ENCODE data around the gene FBXW4.

GRCh38 chr10:101669181-101669580 lies 25.8 kb downstream of the FBXW4 start:
- TF ChIP-seq POLR2AphosphoS5 (IDR thresholded peaks at IDR 0.05) (no peak), CTCF (IDR thresholded peaks at IDR 0.05; ENCODE audit: poor library complexity, severe bottlenecking) (no peak), TAF1 (IDR thresholded peaks at IDR 0.05; ENCODE audit: low read depth) (no peak), EP300 (conservative IDR thresholded peaks at IDR 0.05; ENCODE audit: poor library complexity, severe bottlenecking) (no peak), REST (IDR thresholded peaks at IDR 0.05; ENCODE audit: borderline replicate concordance) (no peak), MXI1 (conservative IDR thresholded peaks at IDR 0.05; ENCODE audit: poor library complexity, severe bottlenecking) (no peak), EZH2 (IDR thresholded peaks at IDR 0.05; ENCODE audit: borderline replicate concordance, insufficient read depth, low read length, poor library complexity, severe bottlenecking) (no peak), SMC3 (conservative IDR thresholded peaks at IDR 0.05; ENCODE audit: poor library complexity) (no peak), RAD21 (conservative IDR thresholded peaks at IDR 0.05) (no peak)
